GM12801 (cell line): ENCODE results near the gene ABLIM3.

ENCODE experiments used
- TF ChIP-seq, protein P1 (sequence below): IDR thresholded peaks from one replicate; pipeline ENCODE4 v1.5.1; 2011; ENCODE audit warnings: control low read depth; ENCODE audit not compliant: insufficient read length; ENCODE audit errors: extremely low read depth

ABLIM3 gene

DNA sequence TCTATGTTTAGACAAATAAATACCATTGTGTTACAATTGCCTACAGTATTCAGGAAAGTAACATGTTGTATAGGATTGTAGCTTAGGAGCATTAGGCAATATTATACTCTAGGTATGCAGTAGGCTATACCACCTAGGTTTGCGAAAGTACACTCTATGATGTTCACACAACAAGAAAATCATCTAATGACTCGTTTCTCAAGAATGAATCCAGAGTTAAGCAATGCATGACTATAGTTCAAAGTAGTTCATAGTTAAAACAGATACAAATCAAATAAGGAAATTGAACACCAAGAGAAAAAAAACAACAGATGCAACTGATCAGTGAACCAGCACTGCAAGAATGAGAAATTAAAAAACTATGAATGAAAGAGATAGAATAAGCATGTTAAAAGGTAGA lies 27.6 kb upstream of the ABLIM3 start:
- TF ChIP-seq, protein P1, sequence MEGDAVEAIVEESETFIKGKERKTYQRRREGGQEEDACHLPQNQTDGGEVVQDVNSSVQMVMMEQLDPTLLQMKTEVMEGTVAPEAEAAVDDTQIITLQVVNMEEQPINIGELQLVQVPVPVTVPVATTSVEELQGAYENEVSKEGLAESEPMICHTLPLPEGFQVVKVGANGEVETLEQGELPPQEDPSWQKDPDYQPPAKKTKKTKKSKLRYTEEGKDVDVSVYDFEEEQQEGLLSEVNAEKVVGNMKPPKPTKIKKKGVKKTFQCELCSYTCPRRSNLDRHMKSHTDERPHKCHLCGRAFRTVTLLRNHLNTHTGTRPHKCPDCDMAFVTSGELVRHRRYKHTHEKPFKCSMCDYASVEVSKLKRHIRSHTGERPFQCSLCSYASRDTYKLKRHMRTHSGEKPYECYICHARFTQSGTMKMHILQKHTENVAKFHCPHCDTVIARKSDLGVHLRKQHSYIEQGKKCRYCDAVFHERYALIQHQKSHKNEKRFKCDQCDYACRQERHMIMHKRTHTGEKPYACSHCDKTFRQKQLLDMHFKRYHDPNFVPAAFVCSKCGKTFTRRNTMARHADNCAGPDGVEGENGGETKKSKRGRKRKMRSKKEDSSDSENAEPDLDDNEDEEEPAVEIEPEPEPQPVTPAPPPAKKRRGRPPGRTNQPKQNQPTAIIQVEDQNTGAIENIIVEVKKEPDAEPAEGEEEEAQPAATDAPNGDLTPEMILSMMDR = no peak

DNA sequence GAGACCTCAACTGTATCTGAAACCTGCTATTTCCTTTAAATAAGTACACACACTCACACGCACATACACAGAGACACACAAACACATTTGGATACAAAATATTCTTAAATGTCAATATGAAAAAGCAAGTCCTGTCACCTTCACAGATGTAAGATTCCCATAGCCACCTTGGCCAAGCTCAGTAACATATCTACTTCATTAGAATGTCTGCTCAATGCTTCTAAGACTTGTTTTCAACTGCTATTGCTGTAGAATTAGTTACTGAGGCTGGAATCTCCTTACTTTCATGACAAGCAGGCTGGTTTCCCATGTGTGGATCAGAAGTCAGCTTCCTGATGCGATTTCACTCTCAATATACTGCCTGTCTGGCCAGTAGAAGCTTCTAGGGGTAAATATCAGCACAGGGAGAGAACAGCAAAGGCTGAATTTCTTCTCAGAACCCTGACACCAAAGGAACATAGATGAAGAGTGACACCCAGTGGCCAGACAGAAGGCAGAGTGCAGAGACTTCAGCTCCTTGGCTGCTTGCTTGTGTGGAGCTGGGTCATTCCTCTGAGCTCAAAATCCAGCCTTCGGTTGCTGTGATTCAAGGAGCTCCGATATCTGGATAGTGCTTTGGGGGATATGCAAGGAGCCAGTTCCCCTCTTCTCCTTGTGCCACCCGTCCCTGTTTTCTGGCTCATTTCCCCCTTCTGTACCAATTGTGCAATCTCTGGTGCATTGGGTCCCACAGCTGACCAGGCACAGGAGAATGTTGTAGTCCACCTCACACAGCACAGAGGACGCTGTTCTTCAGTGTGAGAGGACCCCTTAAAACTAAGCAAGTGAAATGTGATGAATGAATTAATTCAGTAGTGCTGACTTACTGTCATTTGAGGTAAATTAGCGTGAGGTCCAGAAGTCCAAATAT lies 26.6 kb upstream of the ABLIM3 start:
- TF ChIP-seq, protein P1 = no peak

DNA sequence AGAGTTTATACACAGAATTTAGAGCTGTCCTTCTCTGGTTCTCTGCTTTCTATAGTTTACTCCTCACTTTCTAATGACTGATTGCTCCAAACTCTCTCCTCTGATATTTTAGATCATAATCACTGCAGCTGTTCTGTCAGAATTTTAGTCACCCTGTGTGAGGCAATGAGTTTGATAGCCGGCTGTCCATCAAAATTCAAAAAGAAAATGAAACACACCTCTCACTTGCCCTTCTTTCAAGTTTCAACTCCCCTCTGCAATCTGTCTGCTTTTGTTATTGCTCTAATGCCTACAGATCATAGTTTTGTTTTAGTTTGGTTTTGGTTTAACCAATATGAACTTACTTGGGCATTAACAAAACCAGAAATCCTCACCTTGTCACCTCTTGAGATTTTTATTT lies 23.3 kb upstream of the ABLIM3 start:
- TF ChIP-seq, protein P1 = no peak

DNA sequence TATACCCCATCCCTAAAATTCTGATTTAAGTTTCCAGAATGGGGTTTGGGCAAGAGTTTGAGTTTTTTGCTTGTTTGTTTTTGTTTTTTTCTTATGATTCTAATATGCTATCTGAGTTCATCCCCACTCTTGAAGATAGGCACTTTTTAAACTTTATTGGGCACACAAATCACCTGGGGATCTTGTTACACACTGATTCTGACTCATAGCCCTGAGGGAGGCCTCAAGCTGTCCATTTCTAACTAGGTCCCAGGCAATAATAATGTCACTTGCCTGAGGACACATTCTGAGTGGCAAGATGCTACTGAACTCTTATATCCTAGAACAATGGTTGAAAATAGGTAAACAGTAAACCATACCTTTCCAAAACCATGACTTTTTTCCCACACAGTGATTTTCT lies 22.8 kb upstream of the ABLIM3 start:
- TF ChIP-seq, protein P1 = no peak

DNA sequence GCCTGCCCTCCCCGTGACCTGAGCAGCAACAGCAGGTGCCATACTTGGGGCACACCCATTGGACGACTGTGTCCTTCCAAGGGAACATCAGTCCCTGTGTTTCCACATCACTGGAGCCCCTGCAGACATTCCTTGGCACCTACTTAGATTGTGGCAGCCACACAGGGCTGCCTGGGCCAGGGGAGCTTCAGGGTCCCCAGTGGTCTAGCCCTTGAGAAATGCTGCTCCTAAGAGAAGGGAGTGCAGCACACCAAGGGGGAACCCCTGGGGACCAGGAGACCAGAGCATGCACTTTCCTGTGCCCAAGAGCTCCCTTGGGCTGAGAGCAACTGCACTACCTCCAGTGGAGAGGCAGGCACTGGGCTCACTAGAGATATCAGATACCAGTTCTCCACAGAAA lies 20.1 kb upstream of the ABLIM3 start:
- TF ChIP-seq, protein P1 = no peak

DNA sequence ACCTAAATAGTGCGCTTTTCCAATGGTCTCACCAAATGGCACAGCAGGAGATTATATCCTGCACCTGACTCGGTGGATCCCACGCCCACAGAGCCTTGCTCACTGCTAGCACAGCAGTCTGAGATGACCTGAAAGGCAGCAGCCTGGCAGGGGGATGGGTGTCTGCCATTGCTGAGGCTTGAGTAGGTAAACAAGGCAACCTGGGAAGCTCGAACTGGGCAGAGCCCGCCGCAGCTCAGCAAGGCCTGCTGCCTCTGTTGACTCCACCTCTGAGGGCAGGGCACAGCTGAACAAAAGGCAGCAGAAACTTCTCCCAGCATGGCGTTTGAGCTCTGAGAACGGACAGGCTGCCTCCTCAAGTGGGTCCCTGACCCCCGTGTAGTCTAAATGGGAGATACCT lies 18.1 kb upstream of the ABLIM3 start:
- TF ChIP-seq, protein P1 = no peak

DNA sequence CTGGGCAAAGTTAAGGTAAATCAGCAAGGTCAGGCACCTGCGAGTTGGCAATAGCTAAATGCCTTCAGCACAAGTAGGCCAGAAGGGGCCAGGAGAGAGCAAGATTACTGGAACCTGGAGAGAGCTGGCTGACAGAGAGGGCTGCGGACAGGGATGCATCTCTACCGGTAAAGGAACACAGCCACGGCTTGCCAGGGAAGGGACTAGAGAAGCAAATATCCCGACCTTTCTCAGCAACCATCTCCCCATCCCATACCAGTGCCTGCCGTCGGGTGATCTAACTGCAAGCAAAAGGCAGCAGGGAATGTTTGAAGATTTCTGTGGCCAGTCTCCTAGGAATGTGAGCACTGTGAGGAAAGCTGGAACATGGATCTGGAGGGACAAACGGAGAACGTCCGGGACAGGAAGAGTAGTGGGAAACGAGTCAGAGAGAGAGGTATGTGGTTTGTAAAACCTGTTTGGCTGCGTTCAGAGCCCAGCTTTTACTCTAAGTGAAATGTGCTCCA lies 15.9 kb upstream of the ABLIM3 start:
- TF ChIP-seq, protein P1 = no peak
